GM18867 (cell line): ENCODE results near the gene IFNA6.
A peak's percentile ranks its signal among the peaks of the same experiment; 100 is the strongest.

Source experiments
- ATAC-seq: cut with Tn5 transposase; IDR thresholded peaks from one replicate; pipeline ENCODE4 v1.9.1; 2021; ENCODE audit warnings: mild to moderate bottlenecking, moderate library complexity; ENCODE audit not compliant: unreplicated experiment

The IFNA6 gene

GRCh38 chr9:21331676-21332402 lies 18.8 kb downstream of the IFNA6 start:
- ATAC-seq: no peak

GRCh38 chr9:21326526-21327139 lies 24.1 kb downstream of the IFNA6 start:
- ATAC-seq: peak; percentile 79

GRCh38 chr9:21324047-21324446 lies 26.6 kb downstream of the IFNA6 start:
- ATAC-seq: no peak

- no peak for ATAC-seq
These were observed 27.7 kb downstream of the IFNA6 start for GRCh38 chr9:21322911-21323461.

GRCh38 chr9:21320465-21320864 lies 30.2 kb downstream of the IFNA6 start:
- no peak for ATAC-seq

- ATAC-seq: peak; percentile 81
These were observed 32.4 kb downstream of the IFNA6 start for GRCh38 chr9:21317956-21318923.

- no peak for ATAC-seq
These were observed 33.8 kb downstream of the IFNA6 start for GRCh38 chr9:21316860-21317259.

- no peak for ATAC-seq
These were observed 34.5 kb downstream of the IFNA6 start for GRCh38 chr9:21316032-21316842.

- no peak for ATAC-seq
These were observed 36.5 kb downstream of the IFNA6 start for GRCh38 chr9:21314152-21314551.

GRCh38 chr9:21311889-21312288 lies 38.8 kb downstream of the IFNA6 start:
- peak; percentile 85 for ATAC-seq

- peak; percentile 66 for ATAC-seq
These were observed 45.5 kb downstream of the IFNA6 start, which contains the start of gene IFNA5 for GRCh38 chr9:21305213-21305612. Gene IFNA5, minus strand, starts transcription at chr9:21305313. Its CDS starts 57 bp downstream, at chr9:21305256.
